ENCODE results near the gene CCDC106.
A peak's percentile ranks its signal among the peaks of the same experiment; 100 is the strongest.

CCDC106 gene

GRCh38 chr19:55614711-55615542 lies 33.1 kb upstream of the CCDC106 start:
- DNase-seq = no peak

GRCh38 chr19:55615543-55616394 lies 32.2 kb upstream of the CCDC106 start:
- DNase-seq = no peak

DNA sequence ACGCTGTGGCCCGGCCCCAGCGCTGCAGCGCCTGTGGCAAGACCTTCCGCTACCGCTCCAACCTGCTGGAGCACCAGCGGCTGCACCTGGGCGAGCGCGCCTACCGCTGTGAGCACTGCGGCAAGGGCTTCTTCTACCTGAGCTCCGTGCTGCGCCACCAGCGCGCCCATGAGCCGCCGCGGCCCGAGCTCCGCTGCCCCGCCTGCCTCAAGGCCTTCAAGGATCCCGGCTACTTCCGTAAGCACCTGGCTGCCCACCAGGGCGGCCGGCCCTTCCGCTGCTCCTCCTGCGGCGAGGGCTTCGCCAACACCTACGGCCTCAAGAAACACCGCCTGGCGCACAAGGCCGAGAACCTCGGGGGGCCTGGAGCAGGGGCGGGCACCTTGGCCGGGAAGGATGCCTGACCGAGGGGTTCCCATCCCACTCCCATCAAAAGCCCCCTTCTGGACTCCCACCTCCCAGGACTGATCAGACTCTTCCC lies 31.6 kb upstream of the CCDC106 start:
- no peak for DNase-seq

GRCh38 chr19:55617426-55617825 lies 30.6 kb upstream of the CCDC106 start:
- DNase-seq = no peak

- no peak for DNase-seq
These were observed 29.6 kb upstream of the CCDC106 start for GRCh38 chr19:55618426-55618825.

- no peak for DNase-seq
These were observed 28.7 kb upstream of the CCDC106 start for GRCh38 chr19:55619286-55619685.

GRCh38 chr19:55620410-55621204 lies 27.4 kb upstream of the CCDC106 start:
- no peak for DNase-seq

DNA sequence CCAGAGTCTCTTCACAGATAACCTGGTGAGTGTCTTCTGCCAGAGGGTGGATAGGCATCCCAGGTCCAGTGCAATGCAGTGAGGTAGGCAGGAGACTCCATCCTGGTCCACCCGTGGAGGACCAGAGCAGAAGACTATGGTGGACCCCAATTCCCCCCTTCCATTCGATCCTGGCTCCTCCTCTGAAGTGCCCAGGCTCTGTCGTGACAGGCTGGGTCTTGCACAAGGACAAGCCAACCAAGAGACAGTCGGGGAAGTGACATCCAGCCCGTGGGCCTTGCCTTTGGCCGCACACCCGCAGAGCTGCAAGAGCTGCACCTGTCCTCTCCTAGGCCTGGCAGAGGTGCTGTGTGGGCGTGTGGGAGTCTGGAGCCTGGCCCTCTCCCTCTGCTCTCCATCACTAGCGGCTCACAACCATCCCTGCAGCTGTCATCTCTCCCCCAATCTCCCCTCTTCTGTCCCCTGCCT lies 26.8 kb upstream of the CCDC106 start:
- no peak for DNase-seq

DNA sequence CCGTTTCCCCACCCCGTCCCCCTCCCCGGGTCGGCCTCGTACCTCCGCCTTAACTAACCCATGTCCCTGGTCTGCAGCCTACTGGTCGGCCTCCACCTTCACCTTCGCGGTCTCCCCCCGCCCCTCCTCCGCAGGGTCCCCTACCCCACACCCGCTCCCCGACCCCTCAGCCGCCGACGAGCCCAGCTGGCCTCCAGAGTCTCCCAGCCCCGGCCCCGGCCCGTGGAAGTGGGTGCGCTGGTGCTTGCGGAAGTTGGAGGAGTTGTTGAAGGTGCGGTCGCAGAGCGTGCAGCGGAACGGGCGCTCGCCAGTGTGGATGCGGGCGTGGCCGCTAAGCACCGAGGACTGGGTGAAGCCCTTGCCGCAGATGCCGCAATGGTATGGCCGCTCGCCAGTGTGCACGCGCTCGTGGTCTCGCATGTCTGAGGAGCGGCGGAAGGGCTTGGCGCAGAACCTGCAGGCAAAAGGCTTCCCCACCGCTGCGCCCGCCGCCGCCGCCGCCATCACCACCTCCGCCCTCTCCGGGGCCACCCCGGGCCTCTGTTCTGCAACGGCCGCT lies 26.3 kb upstream of the CCDC106 start:
- DNase-seq = no peak

DNA sequence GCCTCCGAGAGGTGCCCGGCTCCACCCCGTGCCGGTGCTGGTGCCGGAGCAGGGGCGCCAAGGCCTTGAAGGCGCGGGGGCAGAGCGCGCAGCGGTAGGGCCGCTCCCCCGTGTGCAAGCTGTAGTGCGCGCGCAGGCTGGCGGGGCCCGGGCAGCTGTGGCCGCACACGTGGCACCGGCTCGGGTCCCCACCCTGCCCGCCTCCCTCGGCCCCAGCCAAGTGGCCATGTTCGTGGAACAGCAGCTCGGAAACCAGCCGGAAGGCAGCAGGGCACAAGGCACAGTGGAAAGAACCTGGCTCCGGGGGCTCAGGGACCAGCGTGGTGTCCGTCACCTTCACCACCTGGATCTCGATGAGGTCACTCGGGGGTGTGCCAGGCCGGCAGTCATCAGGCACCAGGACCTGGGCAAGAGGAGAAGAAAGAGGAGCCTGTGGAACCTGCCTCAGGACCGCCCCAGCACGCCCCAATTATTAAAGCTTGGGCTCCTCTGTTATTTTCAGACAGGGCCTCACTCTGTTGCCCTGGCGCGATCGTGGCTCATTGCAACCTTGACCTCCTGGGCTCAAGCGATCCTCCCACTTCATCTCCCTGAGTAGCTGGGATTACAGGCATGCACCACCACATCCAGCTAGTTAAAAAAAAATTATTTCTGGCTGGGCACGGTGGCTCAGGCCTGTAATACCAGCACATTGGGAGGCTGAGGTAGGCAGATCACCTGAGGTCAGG lies 25.6 kb upstream of the CCDC106 start:
- DNase-seq = no peak

- no peak for DNase-seq
These were observed 24.9 kb upstream of the CCDC106 start for GRCh38 chr19:55623130-55623529.

GRCh38 chr19:55623561-55623960 lies 24.5 kb upstream of the CCDC106 start:
- DNase-seq = no peak

GRCh38 chr19:55624109-55625003 lies 23.7 kb upstream of the CCDC106 start, which contains the start of gene ZNF784:
Gene ZNF784, minus strand, starts transcription at chr19:55624566. Its CDS starts 5 bp downstream, at chr19:55624561.
- DNase-seq = peak; percentile 76

GRCh38 chr19:55625004-55625326 lies 23.0 kb upstream of the CCDC106 start:
- no peak for DNase-seq

DNA sequence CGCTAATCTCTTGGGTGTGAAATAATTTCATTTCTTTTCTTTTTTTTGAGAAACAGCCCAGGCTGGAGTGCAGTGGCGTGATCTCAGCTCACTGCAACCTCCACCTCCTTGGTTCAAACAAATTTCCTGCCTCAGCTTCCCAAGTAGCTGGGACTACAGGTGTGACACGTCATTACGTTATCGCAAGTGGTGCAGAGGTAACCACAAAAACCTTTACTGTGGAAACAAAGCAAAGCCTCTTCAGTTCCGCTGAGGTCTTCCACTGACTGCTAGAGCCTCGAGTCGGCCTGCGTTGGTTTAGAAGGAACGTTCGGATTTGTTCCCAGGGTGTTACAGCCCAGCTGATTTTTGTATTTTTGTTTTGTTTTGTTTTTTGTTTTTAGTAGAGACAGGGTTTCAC lies 21.7 kb upstream of the CCDC106 start:
- no peak for DNase-seq

DNA sequence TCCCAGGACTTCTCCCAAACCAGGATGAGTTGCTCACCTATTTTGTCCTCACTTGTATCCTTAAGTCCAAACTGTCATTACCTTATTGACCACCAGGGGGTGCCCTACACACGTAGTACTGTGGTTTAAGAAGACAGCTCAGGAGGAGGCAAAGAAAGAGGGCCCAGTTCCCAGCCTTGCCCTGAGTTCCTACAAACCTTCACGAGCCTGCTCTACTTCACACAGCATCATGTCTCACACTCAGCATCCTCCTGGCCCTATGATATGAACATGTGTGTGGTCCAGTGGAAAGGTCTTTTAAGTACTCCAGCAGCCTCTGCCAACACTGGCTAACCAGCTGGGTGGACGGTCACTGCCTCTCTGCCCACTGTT lies 15.6 kb upstream of the CCDC106 start:
- peak; percentile 83 for DNase-seq

GRCh38 chr19:55633861-55634260 lies 14.2 kb upstream of the CCDC106 start:
- no peak for DNase-seq

- no peak for DNase-seq
These were observed 12.7 kb upstream of the CCDC106 start for GRCh38 chr19:55635334-55635717.

DNA sequence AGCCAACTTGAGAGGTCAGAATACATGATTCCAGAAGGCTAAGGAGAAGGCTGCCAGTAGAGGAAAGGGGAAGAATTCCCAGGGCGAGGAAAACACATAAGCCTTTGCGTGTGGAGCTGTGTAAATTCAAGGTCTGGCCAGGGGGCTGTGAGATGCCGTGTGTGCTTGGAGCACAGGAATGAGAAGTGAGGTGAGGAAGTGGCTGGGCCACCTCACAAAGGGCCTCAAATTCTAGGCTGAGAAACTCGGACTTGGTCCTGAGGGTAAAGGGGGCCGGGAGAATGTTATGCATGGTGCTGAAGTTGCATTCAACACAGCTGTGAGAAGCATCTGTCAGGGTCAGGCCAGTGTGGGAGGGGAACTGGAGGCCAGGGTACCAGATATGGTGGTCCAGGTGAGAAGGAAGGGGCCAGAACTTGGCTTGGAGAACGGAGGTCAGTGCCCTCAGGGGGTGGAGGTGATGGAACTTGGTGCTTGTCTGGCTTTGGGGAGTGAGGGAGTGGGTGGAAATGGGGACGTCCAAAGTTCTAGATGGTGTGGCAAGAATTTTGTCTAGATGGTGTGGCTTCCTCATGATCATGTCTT lies 12.1 kb upstream of the CCDC106 start:
- no peak for DNase-seq

DNA sequence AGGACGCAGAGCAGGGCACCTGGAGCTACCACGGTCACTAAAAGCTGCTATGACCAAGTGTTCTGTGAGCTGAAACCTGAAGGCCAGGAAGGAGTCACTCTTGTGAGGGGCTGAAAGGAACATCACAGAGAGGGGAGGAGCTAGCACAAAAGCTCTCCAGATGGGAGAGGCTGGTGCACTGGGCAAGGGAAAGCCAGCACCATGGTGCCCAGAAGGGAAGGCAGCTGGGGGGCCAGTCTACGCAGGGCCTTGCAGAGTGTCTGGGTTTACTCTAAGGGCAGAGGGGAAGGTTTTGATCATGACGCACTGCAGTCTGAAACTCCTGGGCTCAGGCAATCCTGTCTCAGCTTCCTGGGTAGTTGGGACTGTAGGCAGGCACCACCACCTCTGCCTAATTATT lies 11.3 kb upstream of the CCDC106 start:
- no peak for DNase-seq

DNA sequence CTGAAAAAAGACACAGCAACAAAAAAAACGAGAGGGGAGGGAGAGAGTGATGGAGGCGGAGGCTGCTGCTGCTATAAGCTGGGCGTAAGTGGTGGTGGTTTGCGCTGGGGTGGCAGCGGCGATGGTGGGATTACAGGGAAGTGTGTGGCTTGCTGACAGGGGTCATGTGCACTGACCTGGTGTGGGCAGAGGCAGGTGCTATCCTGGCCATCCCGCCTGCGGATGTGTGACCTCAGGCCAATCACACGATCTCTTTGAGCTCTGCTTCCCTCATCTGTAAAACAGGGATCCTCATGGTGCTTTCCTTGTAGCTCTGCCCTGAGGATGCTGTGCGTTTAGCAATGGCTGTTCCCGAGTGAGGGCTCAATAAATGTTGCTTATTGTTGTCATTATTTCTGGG lies 10.5 kb upstream of the CCDC106 start:
- DNase-seq = no peak

All from DMS 273 treated with DMSO at 0.1 percent for 48 hours (cell line).